CD4-positive, alpha-beta T cell treated with Interleukin-15 for 4 hours (primary cell): ENCODE measurements around the gene C11orf42.
A peak's percentile ranks its signal among the peaks of the same experiment; 100 is the strongest.
"Not testable (repeated sequence)": the region's sequence is repeated elsewhere in the genome, so short reads cannot be mapped to it uniquely, and the experiment has no call there.

ENCODE experiments used
- DNase-seq: peaks from one replicate; pipeline ENCODE4 v3.0.0-alpha.2; 2020; ENCODE audit warnings: low spot score

The C11orf42 gene

DNA sequence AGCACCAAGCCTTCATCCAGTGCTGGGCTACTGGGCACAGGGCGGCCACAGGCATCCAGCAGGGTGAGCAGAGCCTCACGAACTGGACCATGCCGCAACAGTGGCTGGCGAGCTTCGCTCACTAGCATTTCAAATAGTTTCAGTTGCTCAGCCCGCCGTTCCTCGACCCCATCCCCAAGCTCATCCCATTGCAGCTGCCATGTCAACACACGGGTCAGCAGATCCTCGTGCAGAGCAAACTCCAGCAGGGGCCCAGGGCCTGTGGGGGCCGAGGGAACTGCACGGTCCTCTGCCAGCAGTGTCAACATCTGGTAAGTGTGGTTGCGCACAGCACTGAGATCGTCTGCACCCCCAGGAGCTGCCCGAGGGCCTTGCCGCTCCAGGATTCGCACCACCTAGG lies 18.5 kb downstream of the C11orf42 start:
- DNase-seq = no peak

DNA sequence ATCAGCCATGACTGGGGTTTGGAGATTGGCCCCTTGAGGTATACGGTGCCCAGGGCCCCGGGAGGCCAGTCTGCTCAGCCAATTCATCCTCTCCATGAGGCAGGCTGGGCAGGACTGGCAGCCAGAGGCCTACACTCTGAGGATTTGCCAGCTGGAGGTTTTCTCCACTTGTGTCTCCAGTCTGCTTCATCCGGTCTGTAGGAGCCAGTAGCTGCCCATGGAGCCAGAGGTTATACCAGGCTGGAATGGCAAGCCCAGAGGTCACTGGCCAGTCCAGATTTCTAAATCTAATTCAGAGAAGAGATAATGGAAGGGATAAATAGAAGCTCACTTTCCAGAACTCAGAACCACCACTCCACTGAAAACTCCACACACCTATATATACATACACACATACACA lies 19.1 kb downstream of the C11orf42 start:
- DNase-seq = no peak

DNA sequence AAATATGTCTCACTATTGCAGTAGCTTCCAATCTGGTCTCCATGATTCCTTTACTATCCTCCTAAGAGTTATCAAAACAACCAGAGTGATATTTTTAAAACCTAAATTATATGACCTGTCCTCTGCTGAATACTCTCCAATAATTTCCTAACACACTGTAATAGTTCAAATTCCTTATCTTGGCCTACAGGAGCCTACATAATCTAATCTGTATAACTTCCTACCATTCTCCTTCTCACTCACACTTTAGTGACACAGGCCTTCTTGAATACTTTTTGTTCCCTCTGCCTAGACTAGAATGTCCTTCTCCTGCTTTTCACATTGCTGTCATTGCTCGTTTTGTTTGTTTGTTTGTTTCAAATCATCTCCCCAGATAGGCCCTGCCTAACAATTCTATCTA lies 19.7 kb downstream of the C11orf42 start:
- no peak for DNase-seq

DNA sequence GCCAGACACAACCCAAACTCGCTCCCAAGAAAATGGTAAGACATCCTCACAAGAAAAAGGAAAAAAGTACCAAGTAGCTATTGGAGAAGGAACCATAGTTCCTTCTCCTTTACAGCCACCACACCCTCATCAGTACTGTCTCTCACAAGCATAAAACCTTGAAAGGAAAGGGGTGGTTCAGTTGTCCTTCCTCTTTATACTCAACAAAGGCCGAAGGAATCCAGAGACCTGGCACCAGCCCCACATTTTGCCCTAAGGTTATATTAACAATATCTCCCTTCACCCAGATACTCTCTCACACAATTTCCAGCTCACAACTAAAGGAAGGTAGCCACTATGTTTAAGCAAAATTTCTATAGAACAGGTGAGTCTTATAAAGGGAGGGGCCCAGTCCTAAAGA lies 20.5 kb downstream of the C11orf42 start:
- no peak for DNase-seq

- DNase-seq = peak; percentile 13
These were observed 23.2 kb downstream of the C11orf42 start for GRCh38 chr11:6228520-6228919.

DNA sequence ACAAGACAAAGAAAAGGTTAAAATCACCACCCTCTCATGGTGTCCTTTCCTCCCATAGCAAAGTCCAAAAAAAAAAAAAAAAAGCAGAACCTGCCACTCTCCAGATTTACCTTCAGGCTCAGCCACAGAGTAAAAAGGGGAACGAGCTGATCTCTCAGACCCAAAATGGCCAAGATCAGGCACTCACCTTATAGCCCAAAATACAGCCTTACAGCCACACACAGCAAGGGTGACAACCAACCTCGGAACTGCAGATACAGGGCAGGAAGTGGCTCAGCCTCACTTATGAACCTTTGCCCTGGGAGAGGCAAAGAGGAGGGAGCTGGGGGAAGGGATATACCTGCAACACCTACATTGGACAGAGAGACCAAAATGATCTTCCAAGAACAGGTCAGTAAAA lies 24.6 kb downstream of the C11orf42 start:
- peak; percentile 31 for DNase-seq

DNA sequence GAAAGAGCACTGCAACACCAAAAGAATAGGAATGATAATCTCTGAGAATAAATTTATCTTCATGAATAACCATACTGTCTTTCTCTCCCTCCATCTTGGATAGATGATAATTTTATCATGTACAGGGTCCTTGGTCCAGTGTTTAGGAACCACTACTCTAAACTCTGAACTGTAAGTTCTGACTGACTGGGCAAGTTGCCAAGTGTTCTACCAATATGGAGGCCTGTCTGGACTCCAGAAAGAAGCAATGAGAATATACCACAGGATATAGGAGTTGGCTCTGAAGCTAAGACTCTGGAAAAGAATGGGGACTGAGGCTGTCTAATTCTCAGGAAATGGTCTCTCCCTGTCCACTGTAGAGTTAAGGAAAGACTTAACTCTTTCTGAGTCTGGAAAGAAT lies 27.5 kb downstream of the C11orf42 start:
- no peak for DNase-seq

DNA sequence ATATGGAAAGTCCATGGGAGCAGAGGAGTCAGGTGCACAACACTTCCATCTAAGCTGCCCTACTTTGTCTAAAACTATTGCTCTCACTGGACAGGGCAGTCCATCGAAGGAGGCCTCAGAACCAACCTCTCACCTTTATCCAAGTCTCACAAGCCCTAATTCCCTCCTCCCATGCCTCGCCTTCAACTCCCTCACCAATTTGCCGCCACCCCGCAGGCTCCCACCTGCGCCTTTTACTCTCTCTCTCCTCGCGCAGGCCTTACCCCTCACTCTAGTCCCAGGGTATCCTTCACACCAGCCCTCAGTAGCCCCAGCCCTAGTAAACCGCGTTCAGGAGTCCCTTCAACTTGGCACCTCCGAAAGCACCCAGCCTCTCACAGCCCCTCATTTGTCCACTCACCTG lies 28.6 kb downstream of the C11orf42 start:
- DNase-seq = no peak

- peak; percentile 100 for DNase-seq
These were observed 29.2 kb downstream of the C11orf42 start, which contains the start of gene FHIP1B for GRCh38 chr11:6234387-6235107. FHIP1B (minus strand) TSS chr11:6234636; CDS start chr11:6224516, 10,120 bp downstream.

GRCh38 chr11:6237266-6237665 lies 31.9 kb downstream of the C11orf42 start:
- DNase-seq = no peak

DNA sequence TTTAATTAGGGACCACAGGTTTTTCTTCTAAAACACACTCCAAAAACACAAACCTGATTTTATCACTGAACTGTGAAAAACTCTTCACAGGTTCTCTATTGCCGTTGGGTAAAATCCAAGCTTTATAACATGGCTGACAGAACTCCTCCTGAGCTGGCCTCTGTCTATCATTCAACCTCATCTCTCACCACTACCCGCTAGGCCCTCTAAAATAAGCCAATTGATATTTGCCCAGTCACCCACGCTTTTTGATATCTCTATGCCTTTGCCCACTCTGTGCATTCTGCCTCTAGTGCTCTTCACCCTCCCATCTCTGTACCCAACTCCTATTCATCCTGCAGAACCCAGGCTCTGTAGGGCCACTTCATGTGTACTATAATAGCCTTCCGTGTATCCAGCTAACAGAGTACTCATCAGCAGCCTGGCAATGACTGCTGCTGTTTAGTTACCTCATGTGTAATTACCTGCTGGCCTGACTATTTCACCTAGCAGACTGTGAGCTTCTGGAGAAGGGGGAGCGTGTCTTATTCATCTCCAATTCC lies 32.5 kb downstream of the C11orf42 start:
- no peak for DNase-seq

DNA sequence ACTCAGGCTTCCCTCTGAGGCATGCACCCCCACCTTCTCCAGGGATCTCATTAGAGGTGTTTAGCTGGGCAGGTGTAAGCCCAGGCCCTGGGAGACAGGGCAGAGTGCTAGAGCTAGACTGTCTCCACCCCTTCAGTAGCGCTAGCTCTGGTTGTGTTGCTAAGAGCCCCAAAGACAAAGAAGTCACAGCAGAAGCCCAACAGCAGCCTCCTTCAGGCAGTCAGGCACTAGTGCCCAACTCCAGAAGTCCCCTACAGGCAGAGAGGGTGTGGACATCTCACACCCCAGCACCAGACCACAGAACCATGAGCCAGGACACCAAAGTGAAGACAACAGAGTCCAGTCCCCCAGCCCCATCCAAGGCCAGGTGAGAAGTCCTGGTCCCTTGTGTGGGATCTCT lies 33.5 kb downstream of the C11orf42 start, which contains the start of gene CNGA4:
TSS of gene CNGA4 (plus strand) at position 188 of the 400 bp plus-strand sequence. CDS start at position 306, 118 bp downstream.
- DNase-seq = no peak

- no peak for DNase-seq
These were observed 34.8 kb downstream of the C11orf42 start for GRCh38 chr11:6240139-6240538.

- DNase-seq = no peak
These were observed 35.4 kb downstream of the C11orf42 start for GRCh38 chr11:6240781-6241180.

DNA sequence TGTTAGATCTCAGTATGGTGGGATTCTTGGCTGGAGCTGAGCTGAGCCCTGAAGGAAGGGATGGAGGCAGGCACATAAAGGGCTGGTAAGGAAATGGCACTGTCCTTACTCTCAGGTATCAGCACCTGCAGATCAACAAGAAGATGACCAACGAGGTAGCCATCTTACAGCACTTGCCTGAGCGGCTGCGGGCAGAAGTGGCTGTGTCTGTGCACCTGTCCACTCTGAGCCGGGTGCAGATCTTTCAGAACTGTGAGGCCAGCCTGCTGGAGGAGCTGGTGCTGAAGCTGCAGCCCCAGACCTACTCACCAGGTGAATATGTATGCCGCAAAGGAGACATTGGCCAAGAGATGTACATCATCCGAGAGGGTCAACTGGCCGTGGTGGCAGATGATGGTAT lies 36.0 kb downstream of the C11orf42 start:
- no peak for DNase-seq

GRCh38 chr11:6245536-6245935 lies 40.2 kb downstream of the C11orf42 start:
- no peak for DNase-seq

DNA sequence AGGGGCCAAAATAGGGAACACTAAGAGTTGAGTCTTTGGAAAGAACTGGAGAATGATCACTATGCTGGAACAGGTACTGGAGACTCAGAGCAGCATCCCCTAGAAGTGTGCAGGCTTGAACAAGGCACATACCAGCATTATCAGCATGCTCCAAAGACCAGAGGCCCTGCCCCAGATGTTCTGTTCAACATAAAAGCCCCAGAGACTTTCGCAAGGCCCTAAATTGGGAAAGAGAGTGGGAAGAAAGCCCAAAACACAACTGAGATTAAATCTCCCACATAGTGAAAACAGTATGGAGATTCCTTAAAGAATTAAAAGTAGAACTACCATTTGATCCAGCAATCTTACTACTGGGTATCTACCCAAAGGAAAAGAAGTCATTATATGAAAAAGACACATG lies 42.9 kb downstream of the C11orf42 start:
- DNase-seq = no peak

GRCh38 chr11:6248897-6249296 lies 43.5 kb downstream of the C11orf42 start:
- DNase-seq = not testable (repeated sequence)

- DNase-seq = no peak
These were observed 44.6 kb downstream of the C11orf42 start for GRCh38 chr11:6249770-6250555.

DNA sequence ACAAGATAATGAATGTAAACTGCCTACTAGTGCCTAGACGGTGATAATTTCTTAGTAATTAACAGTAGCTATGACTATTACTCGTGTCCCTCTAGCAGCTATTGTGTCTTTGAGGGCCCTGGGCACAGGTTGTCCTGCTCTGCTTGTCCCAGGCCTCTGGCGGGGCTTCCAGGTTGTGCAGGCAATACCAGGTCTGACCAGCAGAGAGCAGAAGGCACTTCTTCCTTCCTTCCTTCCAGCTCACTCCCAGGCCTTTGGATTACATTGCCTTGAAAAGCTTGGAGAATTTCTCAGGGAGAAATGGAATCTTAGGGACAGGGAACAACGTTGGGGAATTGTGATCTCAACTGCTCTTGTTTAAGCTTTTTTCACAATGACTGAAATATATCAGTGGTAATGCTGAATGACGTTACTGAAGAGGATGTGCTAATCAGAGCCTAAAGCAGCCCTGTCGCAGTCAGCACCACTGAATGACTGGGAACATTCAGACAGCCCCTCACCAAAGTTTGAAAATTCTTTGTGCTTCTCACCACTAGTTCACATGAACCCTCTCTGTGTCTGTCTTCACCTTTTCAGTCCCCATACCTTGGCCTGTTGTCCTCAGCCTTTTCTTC lies 45.9 kb downstream of the C11orf42 start:
- peak; percentile 35 for DNase-seq

DNA sequence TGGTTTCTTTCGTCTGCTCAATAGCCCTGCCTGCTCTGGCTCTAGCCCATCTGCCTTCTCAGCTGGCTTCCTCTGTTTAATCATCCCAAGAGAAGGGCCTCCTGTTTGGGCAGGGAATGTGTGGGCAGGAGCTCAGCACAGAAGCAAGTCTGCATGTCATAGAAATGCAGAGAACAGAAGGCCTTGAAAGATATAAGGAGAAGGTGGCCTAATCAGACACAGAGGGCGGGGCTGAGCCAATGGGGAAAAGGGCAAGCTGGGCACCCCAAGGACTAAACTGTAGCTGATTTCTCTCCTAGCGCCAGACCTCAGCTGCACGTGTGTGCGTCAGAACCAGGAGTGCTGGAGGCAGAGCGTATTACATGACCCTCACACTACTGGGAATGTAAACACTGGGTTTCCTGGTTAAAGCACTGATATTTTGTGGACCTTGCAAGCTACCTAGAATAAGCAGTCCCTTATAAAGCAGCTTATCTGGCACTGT lies 46.7 kb downstream of the C11orf42 start:
- DNase-seq = no peak

GRCh38 chr11:6253197-6253596 lies 47.8 kb downstream of the C11orf42 start:
- no peak for DNase-seq
